GM21367 (cell line): ENCODE data around the gene ACCS.

Experiments used
- ATAC-seq: cut with Tn5 transposase; IDR thresholded peaks from one replicate; pipeline ENCODE4 v1.9.1; 2021; ENCODE audit not compliant: unreplicated experiment

The ACCS gene

GRCh38 chr11:44130751-44131150 lies 64.7 kb downstream of the ACCS start:
- no peak for ATAC-seq

GRCh38 chr11:44133335-44133946 lies 67.4 kb downstream of the ACCS start:
- no peak for ATAC-seq
